GM10266 (cell line): Measurements from ENCODE around the gene SDHB.

ENCODE experiments used
- DNase-seq: peaks from one replicate; pipeline ENCODE4 v3.0.0; 2012; ENCODE audit errors: extremely low spot score
- TF ChIP-seq, protein P1 (sequence below): IDR thresholded peaks from 2 replicates; pipeline ENCODE4 v1.5.1; 2012; ENCODE audit warnings: mild to moderate bottlenecking, low read depth; ENCODE audit not compliant: control insufficient read depth, insufficient read depth; ENCODE audit errors: missing control alignments

SDHB gene

GRCh38 chr1:16980473-16981268 is 73.2 kb downstream of the SDHB start, which contains the start of gene MFAP2:
MFAP2 (minus strand) TSS chr1:16980620; CDS start chr1:16978273, 2,347 bp downstream.
- no peak for DNase-seq
- TF ChIP-seq, protein P1, sequence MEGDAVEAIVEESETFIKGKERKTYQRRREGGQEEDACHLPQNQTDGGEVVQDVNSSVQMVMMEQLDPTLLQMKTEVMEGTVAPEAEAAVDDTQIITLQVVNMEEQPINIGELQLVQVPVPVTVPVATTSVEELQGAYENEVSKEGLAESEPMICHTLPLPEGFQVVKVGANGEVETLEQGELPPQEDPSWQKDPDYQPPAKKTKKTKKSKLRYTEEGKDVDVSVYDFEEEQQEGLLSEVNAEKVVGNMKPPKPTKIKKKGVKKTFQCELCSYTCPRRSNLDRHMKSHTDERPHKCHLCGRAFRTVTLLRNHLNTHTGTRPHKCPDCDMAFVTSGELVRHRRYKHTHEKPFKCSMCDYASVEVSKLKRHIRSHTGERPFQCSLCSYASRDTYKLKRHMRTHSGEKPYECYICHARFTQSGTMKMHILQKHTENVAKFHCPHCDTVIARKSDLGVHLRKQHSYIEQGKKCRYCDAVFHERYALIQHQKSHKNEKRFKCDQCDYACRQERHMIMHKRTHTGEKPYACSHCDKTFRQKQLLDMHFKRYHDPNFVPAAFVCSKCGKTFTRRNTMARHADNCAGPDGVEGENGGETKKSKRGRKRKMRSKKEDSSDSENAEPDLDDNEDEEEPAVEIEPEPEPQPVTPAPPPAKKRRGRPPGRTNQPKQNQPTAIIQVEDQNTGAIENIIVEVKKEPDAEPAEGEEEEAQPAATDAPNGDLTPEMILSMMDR: no peak

DNA sequence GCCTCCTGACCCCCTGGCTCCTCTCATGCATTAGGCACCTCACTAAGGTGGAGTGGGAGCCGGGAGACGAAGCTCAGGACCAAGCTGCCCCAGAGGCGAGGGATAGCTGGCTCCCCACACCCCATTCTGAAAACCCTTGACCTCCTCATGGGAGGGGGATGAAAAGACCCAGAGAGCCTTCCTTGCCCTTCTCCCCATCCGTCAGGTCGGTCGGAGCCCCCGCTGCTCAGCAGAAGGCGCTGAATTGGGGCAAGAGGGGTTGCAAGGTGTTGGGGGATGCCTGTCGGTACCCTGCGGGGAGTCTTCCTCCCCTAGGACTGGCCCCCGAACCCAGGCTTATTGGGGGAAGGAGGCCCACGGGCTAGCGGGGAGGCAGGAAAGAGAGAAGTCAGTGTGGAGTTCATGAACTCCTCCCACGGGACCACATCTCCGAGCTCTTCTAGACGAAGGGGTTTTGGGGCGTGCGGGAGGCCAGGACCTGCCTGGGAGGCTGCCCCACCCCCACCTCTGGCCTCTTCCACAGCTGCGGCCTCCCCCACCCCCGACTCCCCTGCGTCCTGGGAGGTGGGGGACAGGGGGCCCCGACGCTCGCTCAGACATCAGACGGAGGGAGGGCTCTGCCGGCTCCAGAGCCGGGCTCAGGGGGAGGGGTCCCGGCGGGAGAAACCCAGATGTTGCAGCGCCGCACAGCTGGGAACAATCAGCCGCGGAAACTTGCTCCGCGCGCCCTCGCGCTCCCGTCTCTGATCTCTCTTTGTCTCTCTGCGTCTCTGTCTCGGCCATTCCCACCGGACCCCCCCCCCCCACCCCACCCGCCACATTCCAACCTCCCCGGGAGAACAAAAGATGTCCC is 74.1 kb downstream of the SDHB start:
- no peak for DNase-seq
- TF ChIP-seq, protein P1: no peak

DNA sequence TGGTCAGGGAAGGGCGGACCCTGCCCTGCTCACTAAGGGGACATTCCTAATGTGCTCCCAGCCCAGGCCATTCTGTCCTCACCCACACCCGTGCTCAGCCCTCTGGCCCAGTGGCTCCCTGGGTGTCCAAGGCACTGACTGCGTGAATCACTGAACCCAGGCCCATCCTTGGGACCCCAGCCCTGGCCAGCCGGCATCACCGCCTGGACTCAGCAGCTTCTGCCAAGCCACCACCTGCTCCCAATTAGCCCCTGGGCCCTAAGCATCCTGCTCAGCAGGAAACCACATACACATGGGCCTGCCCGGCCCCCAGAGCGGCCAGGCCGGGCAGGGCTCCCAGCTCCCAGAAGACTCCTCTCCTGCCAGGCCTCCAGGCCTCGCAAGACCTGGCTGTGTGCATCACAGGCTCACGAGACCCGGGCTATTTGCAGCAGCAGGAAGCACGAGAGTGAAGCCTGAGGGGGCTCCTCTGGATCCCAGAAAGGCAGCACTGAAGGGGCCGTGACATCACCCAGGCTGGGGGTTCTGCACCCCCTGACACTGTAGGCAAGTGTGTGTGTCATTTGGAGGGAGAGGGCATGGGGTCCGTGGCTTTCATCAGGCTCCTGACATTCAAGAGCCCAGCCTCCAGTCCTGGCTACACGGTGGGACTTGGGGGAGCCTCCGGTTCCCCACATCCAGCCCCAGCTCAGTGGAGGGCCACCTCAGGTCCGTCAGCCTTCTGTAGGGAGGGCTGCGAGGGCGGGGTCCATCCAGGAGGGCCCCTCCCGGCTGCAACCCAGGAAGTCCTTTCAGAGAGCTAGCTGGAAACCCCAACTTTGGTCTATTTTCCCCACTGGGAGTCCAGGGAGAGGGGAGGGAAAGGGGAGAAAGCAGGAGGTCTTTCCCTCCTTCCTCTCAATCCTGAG is 75.0 kb downstream of the SDHB start:
- TF ChIP-seq, protein P1: no peak
- no peak for DNase-seq

GRCh38 chr1:16978139-16978538 is 75.7 kb downstream of the SDHB start:
- no peak for DNase-seq
- TF ChIP-seq, protein P1: no peak

DNA sequence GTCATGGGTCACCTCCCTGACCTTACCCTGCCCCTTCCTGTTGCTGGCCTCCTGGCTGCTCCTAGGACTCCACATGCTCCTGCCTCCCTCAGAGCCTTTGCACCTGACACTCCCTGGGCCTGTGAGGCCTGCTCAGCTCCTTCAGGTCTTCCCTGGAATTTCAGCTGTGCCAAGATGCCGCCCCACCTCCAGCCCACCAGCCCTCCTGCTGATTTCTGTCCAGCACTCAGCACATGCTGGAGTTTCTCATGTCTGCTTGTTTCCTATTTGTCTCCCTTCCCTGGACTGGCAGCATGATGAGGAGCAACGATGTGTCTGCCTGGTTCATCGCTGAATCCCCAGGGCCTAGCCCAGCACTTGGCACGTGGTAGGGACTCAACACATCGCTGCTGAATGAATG is 76.5 kb downstream of the SDHB start:
- TF ChIP-seq, protein P1: no peak
- no peak for DNase-seq

GRCh38 chr1:16976966-16977365 is 76.9 kb downstream of the SDHB start:
- TF ChIP-seq, protein P1: no peak
- no peak for DNase-seq
